Mesendoderm (in vitro differentiated cells): Measurements from ENCODE around the gene GPR35.
"Not testable (repeated sequence)": the region's sequence is repeated elsewhere in the genome, so short reads cannot be mapped to it uniquely, and the experiment has no call there.

Experiments
- DNase-seq: peaks from one replicate; pipeline ENCODE4 v3.0.0; 2013
- H2AK5ac ChIP-seq: 2 replicates; pipeline ENCODE4 v1.6.1; 2013; ENCODE audit warnings: low read length, inconsistent platforms
- H2BK120ac ChIP-seq: 2 replicates; pipeline ENCODE4 v1.6.1; 2013; ENCODE audit warnings: low read depth, mild to moderate bottlenecking, low read length, moderate library complexity, mixed read lengths
- H2BK15ac ChIP-seq: replicated peaks from 2 replicates; pipeline ENCODE4 v1.6.1; 2013; ENCODE audit warnings: low read depth, mild to moderate bottlenecking, moderate library complexity
- H2BK5ac ChIP-seq: 2 replicates; pipeline ENCODE4 v1.6.1; 2013; ENCODE audit warnings: low read length, inconsistent platforms
- H3K18ac ChIP-seq: 2 replicates; pipeline ENCODE4 v1.6.1; 2013; ENCODE audit warnings: mild to moderate bottlenecking, low read length, mixed read lengths
- H3K23ac ChIP-seq: one replicate; pipeline ENCODE4 v1.6.1; 2013; ENCODE audit warnings: low read length
- H3K27ac ChIP-seq: 2 replicates; pipeline ENCODE4 v1.5.1; 2013; ENCODE audit warnings: low read depth, mild to moderate bottlenecking, inconsistent platforms, low read length, moderate library complexity
- H3K27me3 ChIP-seq: 2 replicates; pipeline ENCODE4 v1.6.1; 2013; ENCODE audit warnings: low read length, control low read depth, mild to moderate bottlenecking, inconsistent platforms; ENCODE audit not compliant: insufficient read depth, poor library complexity
- H3K36me3 ChIP-seq: 2 replicates; pipeline ENCODE4 v1.6.1; 2013; ENCODE audit warnings: low read length, inconsistent platforms; ENCODE audit not compliant: control insufficient read depth, insufficient read depth
- H3K4ac ChIP-seq: one replicate; pipeline ENCODE4 v1.6.1; 2013; ENCODE audit warnings: low read depth, mild to moderate bottlenecking, low read length, moderate library complexity
- H3K4me1 ChIP-seq: 2 replicates; pipeline ENCODE4 v1.6.1; 2013; ENCODE audit warnings: low read depth, low read length, inconsistent platforms; ENCODE audit not compliant: control insufficient read depth
- H3K4me2 ChIP-seq: 2 replicates; pipeline ENCODE4 v1.6.1; 2013; ENCODE audit warnings: low read length
- H3K4me3 ChIP-seq: 2 replicates; pipeline ENCODE4 v1.5.1; 2013; ENCODE audit warnings: mild to moderate bottlenecking, low read length
- H3K56ac ChIP-seq: one replicate; pipeline ENCODE4 v1.6.1; 2013; ENCODE audit warnings: low read length
- H3K79me1 ChIP-seq: 2 replicates; pipeline ENCODE4 v1.6.1; 2013; ENCODE audit warnings: low read length, inconsistent platforms
- H3K79me2 ChIP-seq: 2 replicates; pipeline ENCODE4 v1.6.1; 2013; ENCODE audit warnings: mild to moderate bottlenecking, low read length; ENCODE audit not compliant: control insufficient read depth, insufficient read depth
- H3K9ac ChIP-seq: 2 replicates; pipeline ENCODE4 v1.6.1; 2013; ENCODE audit warnings: low read length, inconsistent platforms
- H4K5ac ChIP-seq: one replicate; pipeline ENCODE4 v1.6.1; 2013; ENCODE audit warnings: low read length
- H4K8ac ChIP-seq: one replicate; pipeline ENCODE4 v1.6.1; 2013; ENCODE audit warnings: low read depth, mild to moderate bottlenecking, control low read depth, low read length, moderate library complexity
- WGBS: extraction: QIAGEN DNeasy Blood & Tissue Kit; methylation state at CpG from one replicate; pipeline ENCODE4 v1.1.7; 2013; ENCODE audit warnings: low lambda C conversion rate, missing lambda C conversion rate; ENCODE audit not compliant: insufficient coverage; ENCODE audit errors: extremely low coverage; 5-methylcytosine and 5-hydroxymethylcytosine counted together

Gene GPR35

DNA sequence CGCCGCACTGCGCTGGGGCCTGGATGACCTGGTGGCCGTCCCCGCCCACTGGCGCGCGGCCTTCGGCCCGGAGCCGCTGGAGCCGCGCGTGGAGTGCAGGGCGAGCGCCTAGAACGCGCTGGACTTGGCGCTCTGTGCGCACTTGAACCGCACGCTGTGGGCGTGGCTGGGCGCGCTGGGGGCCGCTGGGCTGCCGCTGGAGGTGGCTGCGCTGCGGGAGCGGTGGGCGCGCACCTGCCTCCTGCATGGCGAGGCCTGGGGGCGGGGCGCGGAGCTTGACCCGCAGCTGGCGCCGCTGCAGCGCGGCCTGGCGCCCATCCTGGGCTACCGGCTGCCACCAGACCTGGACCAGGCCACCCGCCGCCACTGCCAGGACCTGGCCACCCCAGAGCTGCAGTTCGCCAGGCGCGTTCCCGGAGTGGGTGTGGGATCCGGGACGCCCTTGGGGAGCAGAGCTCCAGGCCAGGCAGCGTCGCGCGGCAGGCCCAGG is 47.5 kb downstream of the GPR35 start:
- H3K18ac ChIP-seq, result no peak overlapping the region
- no peaks in the 10 kb centered on the region for H3K79me2 ChIP-seq
- no CpG with 5 or more reads among the region's 55 CpGs for WGBS
- H3K23ac ChIP-seq, result no peak overlapping the region
- no peak overlapping the region for H2AK5ac ChIP-seq
- no peak overlapping the region for H3K4me2 ChIP-seq
- no peak overlapping the region for H2BK120ac ChIP-seq
- no peaks in the 10 kb centered on the region for H3K36me3 ChIP-seq
- no peak overlapping the region for H4K8ac ChIP-seq
- DNase-seq, result no peak
- H3K27me3 ChIP-seq, result no peaks in the 10 kb centered on the region
- no peak overlapping the region for H2BK5ac ChIP-seq
- H3K79me1 ChIP-seq, result no peaks in the 10 kb centered on the region
- peaks cover 7% of the 10 kb centered on the region for H3K4me1 ChIP-seq
- no peak overlapping the region for H3K9ac ChIP-seq
- H4K5ac ChIP-seq, result no peak overlapping the region
- H3K4ac ChIP-seq, result no peak overlapping the region
- no peak overlapping the region for H2BK15ac ChIP-seq
- no peak overlapping the region for H3K4me3 ChIP-seq
- H3K27ac ChIP-seq, result no peak overlapping the region
- no peak overlapping the region for H3K56ac ChIP-seq

- not testable (repeated sequence) for H4K8ac ChIP-seq, DNase-seq, H3K4me2 ChIP-seq, H2AK5ac ChIP-seq, H3K18ac ChIP-seq, H2BK15ac ChIP-seq, H2BK120ac ChIP-seq, H3K27ac ChIP-seq, H3K79me1 ChIP-seq, H3K36me3 ChIP-seq, H3K23ac ChIP-seq, H3K4me3 ChIP-seq, H3K79me2 ChIP-seq, H2BK5ac ChIP-seq, H3K4me1 ChIP-seq, H4K5ac ChIP-seq, H3K4ac ChIP-seq, H3K27me3 ChIP-seq
- Histone ChIP-seq H3K56ac (peak overlapping the region; percentile 73), H3K9ac (peak overlapping the region; percentile 36)
- no CpG with 5 or more reads among the region's 16 CpGs for WGBS
Observed at GRCh38 chr2:240674461-240675184, 49.3 kb downstream of the GPR35 start.

DNA sequence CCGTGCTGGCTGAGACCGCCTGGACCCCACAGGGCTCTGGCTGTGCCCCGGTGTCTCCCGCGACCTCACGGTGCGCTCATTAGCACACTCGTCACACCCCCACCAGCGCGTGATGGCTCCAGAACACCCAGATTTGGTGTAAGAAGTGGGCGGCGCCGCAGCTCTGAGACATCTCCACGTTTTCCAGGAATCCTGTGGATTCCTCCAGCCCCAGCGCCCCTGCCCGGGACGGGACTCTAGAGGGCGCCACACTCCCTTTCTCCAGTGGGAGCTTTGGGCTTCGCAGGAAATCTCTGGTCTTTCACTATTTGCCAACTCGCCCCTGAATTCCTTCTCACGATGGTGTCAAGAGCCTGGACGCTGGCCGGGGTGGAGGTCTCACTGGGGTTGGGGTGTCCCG is 50.1 kb downstream of the GPR35 start:
- H4K5ac ChIP-seq, H3K79me1 ChIP-seq: not testable (repeated sequence)

GRCh38 chr2:240678043-240678442 is 52.8 kb downstream of the GPR35 start:
- H2BK15ac ChIP-seq, H3K79me2 ChIP-seq, H3K27ac ChIP-seq, DNase-seq, H3K4me2 ChIP-seq, H3K9ac ChIP-seq, H3K18ac ChIP-seq, H3K4me3 ChIP-seq, H4K5ac ChIP-seq, H3K36me3 ChIP-seq, H4K8ac ChIP-seq, H3K23ac ChIP-seq, H2BK5ac ChIP-seq, H3K56ac ChIP-seq, H3K79me1 ChIP-seq, H2AK5ac ChIP-seq, H3K4me1 ChIP-seq, H3K4ac ChIP-seq, H3K27me3 ChIP-seq, H2BK120ac ChIP-seq: not testable (repeated sequence)
- WGBS, result no CpG with 5 or more reads among the region's 14 CpGs

More for the DNA sequence above, 50.1 kb downstream of the GPR35 start:
- H3K4ac ChIP-seq, H2BK5ac ChIP-seq, H2BK15ac ChIP-seq, H2BK120ac ChIP-seq, H3K9ac ChIP-seq, H3K4me1 ChIP-seq, H3K79me2 ChIP-seq, H3K36me3 ChIP-seq, H3K27ac ChIP-seq, H3K18ac ChIP-seq, H2AK5ac ChIP-seq, H3K23ac ChIP-seq, H3K56ac ChIP-seq, H3K27me3 ChIP-seq, DNase-seq, H3K4me3 ChIP-seq, H4K8ac ChIP-seq, H3K4me2 ChIP-seq: not testable (repeated sequence)
- WGBS, result no CpG with 5 or more reads among the region's 24 CpGs

GRCh38 chr2:240678909-240679308 is 53.6 kb downstream of the GPR35 start:
- WGBS, result no CpG with 5 or more reads among the region's 19 CpGs
- not testable (repeated sequence) for DNase-seq

GRCh38 chr2:240680185-240680584 is 54.9 kb downstream of the GPR35 start:
- no CpG with 5 or more reads among the region's 11 CpGs for WGBS
- H3K4ac ChIP-seq, H3K23ac ChIP-seq, H2BK5ac ChIP-seq, H2AK5ac ChIP-seq, H2BK120ac ChIP-seq, H3K56ac ChIP-seq, H4K5ac ChIP-seq, H3K79me2 ChIP-seq, H3K27me3 ChIP-seq, H3K36me3 ChIP-seq, DNase-seq, H3K4me2 ChIP-seq, H3K9ac ChIP-seq, H3K79me1 ChIP-seq, H3K4me3 ChIP-seq, H3K4me1 ChIP-seq, H2BK15ac ChIP-seq, H4K8ac ChIP-seq, H3K27ac ChIP-seq, H3K18ac ChIP-seq: not testable (repeated sequence)

More at GRCh38 chr2:240678909-240679308, 53.6 kb downstream of the GPR35 start:
- H3K4me1 ChIP-seq, H3K56ac ChIP-seq, H2BK120ac ChIP-seq, H4K5ac ChIP-seq, H3K18ac ChIP-seq, H3K23ac ChIP-seq, H2BK5ac ChIP-seq, H3K36me3 ChIP-seq, H3K27ac ChIP-seq, H3K79me2 ChIP-seq, H3K4ac ChIP-seq, H3K27me3 ChIP-seq, H4K8ac ChIP-seq, H2AK5ac ChIP-seq, H2BK15ac ChIP-seq, H3K79me1 ChIP-seq, H3K4me2 ChIP-seq, H3K4me3 ChIP-seq, H3K9ac ChIP-seq: not testable (repeated sequence)
